ENCODE measurements around the gene ARHGEF37. TPM values are rescaled to one million over a fixed set of nuclear protein-coding genes. Genes with fewer than 3 reads are reported as not detected.

The ARHGEF37 gene
- total RNA-seq, 1 experiment from 2014 or later, result 0.64 TPM

- no peaks in the 10 kb centered on the region for H3K9me3 ChIP-seq (ENCODE audit: low read depth, low read length, poor library complexity, severe bottlenecking)
- H3K27me3 ChIP-seq (replicated peaks; ENCODE audit: insufficient read depth, low read depth, low read length, poor library complexity), result no peaks in the 10 kb centered on the region
- TF ChIP-seq EZH2 (IDR thresholded peaks at IDR 0.05; ENCODE audit: borderline replicate concordance, low read depth, low read length, poor library complexity, severe bottlenecking), result no peak
- no peak for TF ChIP-seq CTCF (conservative IDR thresholded peaks at IDR 0.05; ENCODE audit: low read depth, low read length)
- peaks cover 45% of the 10 kb centered on the region for H3K36me3 ChIP-seq (ENCODE audit: insufficient read depth, low read length, poor library complexity, severe bottlenecking)
- peak overlapping the region; percentile 45 for H3K27ac ChIP-seq (ENCODE audit: low read depth, low read length, poor library complexity, severe bottlenecking)
- no peak for DNase-seq (ENCODE audit: low spot score)
- ChIA-PET CTCF (no interaction called here), POLR2A (ENCODE audit: low non-redundant PET) (no interaction called here)
- no peak overlapping the region for H3K4me3 ChIP-seq (ENCODE audit: low read depth, low read length, poor library complexity, severe bottlenecking)
- BruUV-seq (replicated peaks), result no TSS peak
- peaks cover 4% of the 10 kb centered on the region for H3K4me1 ChIP-seq (ENCODE audit: insufficient read depth, low read length, poor library complexity, severe bottlenecking)
- intact Hi-C loops (cut with micrococcal nuclease; ENCODE audit: unreplicated experiment), result no loop called here
Observed at GRCh38 chr5:149537374-149537975, 43.8 kb upstream of the ARHGEF37 start.

GRCh38 chr5:149540089-149540488, 41.2 kb upstream of the ARHGEF37 start:
- CTCF ChIA-PET, result no interaction called here

GRCh38 chr5:149541893-149542292, 39.4 kb upstream of the ARHGEF37 start:
- intact Hi-C loops (cut with micrococcal nuclease; ENCODE audit: unreplicated experiment), result no loop called here
- TF ChIP-seq CTCF (conservative IDR thresholded peaks at IDR 0.05; ENCODE audit: low read depth, low read length) (no peak), EZH2 (IDR thresholded peaks at IDR 0.05; ENCODE audit: borderline replicate concordance, low read depth, low read length, poor library complexity, severe bottlenecking) (no peak)
- Histone ChIP-seq H3K4me1 (ENCODE audit: insufficient read depth, low read length, poor library complexity, severe bottlenecking) (peaks cover 19% of the 10 kb centered on the region), H3K9me3 (ENCODE audit: low read depth, low read length, poor library complexity, severe bottlenecking) (no peaks in the 10 kb centered on the region), H3K36me3 (ENCODE audit: insufficient read depth, low read length, poor library complexity, severe bottlenecking) (peaks cover 65% of the 10 kb centered on the region), H3K27ac (ENCODE audit: low read depth, low read length, poor library complexity, severe bottlenecking) (no peak overlapping the region), H3K27me3 (replicated peaks; ENCODE audit: insufficient read depth, low read depth, low read length, poor library complexity) (no peaks in the 10 kb centered on the region), H3K4me3 (ENCODE audit: low read depth, low read length, poor library complexity, severe bottlenecking) (no peak overlapping the region)
- BruUV-seq (replicated peaks), result no TSS peak
- no peak for DNase-seq (ENCODE audit: low spot score)
- POLR2A ChIA-PET (ENCODE audit: low non-redundant PET), result no interaction called here
- CTCF ChIA-PET, result no interaction called here

More at GRCh38 chr5:149540089-149540488, 41.2 kb upstream of the ARHGEF37 start:
- Histone ChIP-seq H3K36me3 (ENCODE audit: insufficient read depth, low read length, poor library complexity, severe bottlenecking) (peaks cover 63% of the 10 kb centered on the region), H3K27me3 (replicated peaks; ENCODE audit: insufficient read depth, low read depth, low read length, poor library complexity) (no peaks in the 10 kb centered on the region), H3K27ac (ENCODE audit: low read depth, low read length, poor library complexity, severe bottlenecking) (no peak overlapping the region), H3K4me3 (ENCODE audit: low read depth, low read length, poor library complexity, severe bottlenecking) (no peak overlapping the region), H3K9me3 (ENCODE audit: low read depth, low read length, poor library complexity, severe bottlenecking) (no peaks in the 10 kb centered on the region), H3K4me1 (ENCODE audit: insufficient read depth, low read length, poor library complexity, severe bottlenecking) (peaks cover 16% of the 10 kb centered on the region)
- BruUV-seq (replicated peaks), result TSS peak; percentile 2
- intact Hi-C loops (cut with micrococcal nuclease; ENCODE audit: unreplicated experiment), result no loop called here
- TF ChIP-seq EZH2 (IDR thresholded peaks at IDR 0.05; ENCODE audit: borderline replicate concordance, low read depth, low read length, poor library complexity, severe bottlenecking) (no peak), CTCF (conservative IDR thresholded peaks at IDR 0.05; ENCODE audit: low read depth, low read length) (no peak)
- no peak for DNase-seq (ENCODE audit: low spot score)
- POLR2A ChIA-PET (ENCODE audit: low non-redundant PET), result no interaction called here

Measured in A673 (cell line).